T-helper 9 cell (primary cell): Measurements from ENCODE around the gene RNF112.

Experiments used
- DNase-seq: peaks from one replicate; pipeline ENCODE4 v3.0.0-alpha.2; 2020

Gene RNF112

DNA sequence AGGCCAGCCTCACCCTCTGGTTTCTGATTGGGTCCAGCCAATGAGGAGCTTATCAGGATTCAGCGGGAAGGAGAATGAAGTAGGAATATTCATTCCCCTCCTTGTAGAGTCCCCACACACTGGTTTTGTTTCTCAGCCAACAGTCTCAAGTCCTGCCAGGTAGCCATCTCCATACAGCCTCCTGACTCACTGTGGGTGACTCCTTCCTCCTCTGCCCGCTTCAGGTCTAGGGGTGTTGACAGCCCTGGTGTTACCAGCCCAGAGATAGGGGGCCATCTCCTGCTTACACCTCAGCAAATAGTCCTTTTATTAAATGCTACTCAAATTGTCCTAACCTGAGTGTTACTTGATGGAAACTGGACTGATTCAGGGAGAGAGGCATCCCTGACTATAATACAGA is 20.1 kb upstream of the RNF112 start:
- no peak for DNase-seq

DNA sequence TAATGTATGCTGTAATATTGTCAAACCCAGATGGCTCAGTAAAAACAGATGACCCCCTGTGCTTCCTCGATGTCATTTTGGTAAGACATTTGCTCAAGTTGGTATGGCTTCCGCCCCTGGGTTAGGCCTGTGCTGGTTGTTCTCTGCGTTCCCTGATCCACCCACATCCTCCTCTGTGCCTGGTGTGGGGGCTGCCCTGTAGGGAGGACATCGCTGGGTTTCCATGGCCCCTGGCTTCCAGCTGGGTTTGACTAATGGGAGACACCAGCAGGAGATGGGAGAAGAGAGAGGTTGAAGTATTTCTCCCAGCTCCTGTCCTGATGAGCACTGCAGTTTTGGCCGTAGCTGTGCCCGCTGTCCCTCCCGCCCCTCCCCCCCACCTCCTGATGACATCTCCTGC is 19.6 kb upstream of the RNF112 start:
- no peak for DNase-seq

GRCh38 chr17:19392303-19392702 is 18.7 kb upstream of the RNF112 start:
- DNase-seq, result no peak

DNA sequence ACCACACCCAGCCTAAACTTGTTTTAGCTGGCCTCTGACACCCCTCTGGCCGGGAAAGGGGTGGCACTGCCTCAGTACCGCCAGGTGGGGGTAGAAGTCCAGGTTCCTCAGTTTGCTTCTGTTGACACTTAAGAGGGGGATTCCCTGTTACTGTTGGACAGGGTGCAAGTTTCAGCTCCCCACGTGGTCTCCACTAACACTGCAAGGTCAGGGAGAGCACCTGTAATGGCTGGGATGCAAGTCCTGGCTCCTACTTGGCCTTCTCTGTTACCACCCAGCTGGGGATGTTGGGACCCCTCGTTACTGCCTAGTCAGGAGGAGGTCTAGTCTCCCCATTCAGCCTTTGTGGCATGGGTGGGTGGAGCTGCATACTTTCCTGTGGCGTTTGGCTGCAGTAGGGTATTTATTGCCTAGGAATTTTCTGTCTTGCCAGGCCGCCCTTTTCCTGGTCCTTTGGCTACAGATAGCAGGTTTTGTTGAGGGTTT is 13.4 kb upstream of the RNF112 start:
- DNase-seq, result no peak

GRCh38 chr17:19398301-19399181 is 12.5 kb upstream of the RNF112 start:
- no peak for DNase-seq

GRCh38 chr17:19399750-19400450 is 11.1 kb upstream of the RNF112 start:
- no peak for DNase-seq

DNA sequence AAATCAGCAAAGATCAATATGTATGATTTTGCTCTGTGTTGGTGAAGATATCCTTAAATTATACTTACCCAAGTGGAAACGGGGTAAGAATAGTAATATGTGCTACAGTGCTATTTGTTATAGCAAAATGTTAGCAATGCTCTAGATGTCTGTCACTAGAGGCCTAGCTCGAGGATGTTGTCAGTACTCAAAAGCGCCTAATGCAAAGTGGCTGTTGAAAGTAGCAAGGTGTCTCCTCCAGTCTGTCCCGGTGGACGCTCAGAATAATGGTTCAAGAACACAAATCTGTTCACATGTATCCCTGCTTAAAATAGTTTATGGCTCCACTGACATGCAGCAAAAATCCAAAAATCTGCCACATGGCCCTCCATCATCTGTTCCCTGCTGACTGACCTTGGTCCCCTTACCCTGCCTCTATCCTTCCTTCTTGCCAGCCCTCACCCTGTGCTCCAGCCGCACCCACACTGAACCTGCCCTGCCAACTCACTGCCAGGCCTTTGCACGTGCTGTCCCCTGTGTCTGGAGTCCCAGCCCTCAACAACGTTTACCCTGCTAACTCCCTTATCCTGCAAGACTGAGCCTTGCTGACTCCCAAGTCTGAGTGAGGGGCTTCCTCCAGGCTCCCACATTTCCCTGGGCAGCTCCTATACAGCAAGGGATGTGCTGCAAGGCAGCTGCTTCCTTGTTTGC is 9.6 kb upstream of the RNF112 start:
- no peak for DNase-seq

- DNase-seq, result no peak
Observed at GRCh38 chr17:19402171-19402570, 8.9 kb upstream of the RNF112 start.

DNA sequence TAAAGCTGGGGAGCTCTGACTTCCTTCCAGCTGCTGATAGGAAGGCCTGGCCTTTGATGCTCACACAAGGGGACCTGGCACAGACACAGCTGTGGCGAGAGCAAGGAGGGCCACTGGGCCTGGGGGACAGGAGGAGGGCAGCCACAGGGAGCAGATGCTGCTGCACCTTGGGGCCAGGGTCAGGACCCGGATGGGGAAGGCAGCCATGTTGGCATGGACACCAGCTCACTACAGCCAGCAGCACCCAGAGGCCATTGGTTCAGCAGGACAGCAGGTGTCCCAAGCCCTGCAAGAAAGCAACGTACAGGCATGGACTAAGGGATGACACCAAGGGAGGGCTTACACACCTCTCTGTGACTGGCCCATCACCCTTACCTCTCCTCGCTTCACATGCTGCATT is 8.0 kb upstream of the RNF112 start:
- DNase-seq, result no peak

DNA sequence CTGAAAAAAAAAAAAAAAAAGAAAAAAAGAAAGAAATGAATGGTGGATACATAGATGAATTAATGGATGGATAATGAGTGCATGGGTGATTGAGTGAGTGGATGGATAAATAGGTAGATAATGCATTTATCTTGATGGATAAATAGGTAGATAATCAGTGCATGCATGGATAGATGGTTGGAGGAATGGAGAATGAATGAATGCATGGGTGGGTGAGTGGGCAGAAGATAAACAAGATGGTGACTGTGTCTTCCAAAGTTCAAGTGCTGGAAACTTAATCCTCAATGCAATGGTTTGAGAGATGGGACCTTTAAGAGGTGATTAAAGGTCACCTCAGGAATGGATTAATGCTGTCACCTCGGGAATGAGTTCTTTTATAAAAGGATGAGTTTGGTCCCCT is 6.8 kb upstream of the RNF112 start:
- DNase-seq, result no peak

GRCh38 chr17:19405114-19405513 is 5.9 kb upstream of the RNF112 start:
- DNase-seq, result no peak

DNA sequence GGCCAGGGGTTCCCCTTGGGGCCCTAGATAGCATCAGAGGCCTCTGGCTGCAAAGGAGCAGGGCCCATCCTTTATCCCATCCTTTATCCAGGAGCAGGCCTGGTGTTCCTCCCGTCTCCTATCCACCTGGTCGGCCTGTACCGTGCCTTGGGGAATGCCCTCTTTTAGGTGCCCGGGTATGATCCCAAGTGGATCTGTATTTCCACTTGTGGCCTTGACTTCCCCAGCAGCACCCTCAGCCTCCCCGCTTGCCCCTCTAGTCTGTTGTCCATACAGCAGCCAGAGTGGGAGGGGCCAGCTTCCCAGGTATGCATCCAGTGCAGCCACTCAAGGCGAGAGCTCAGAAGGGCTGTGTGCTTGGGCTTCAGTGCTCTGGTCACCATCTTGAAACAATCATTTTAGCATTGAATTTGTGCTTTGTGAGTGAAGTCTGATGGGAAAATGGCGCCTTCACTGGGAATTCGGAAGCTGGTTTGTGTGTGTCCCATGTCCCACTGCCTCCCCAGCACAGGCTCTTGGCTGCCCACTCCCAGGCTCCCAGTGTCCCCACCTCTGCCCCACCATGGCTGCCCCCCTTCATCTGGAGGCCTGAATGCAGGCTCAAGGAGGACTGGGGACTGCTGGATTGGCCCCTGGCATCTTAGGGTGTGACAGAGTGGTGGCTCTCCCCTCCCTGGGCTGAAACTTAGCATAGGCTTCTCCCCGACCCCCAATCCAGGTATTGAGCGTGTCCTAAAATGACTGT is 3.3 kb upstream of the RNF112 start:
- no peak for DNase-seq

GRCh38 chr17:19408346-19408710 is 2.7 kb upstream of the RNF112 start:
- no peak for DNase-seq

GRCh38 chr17:19409066-19409465 is 2.0 kb upstream of the RNF112 start:
- DNase-seq, result no peak

DNA sequence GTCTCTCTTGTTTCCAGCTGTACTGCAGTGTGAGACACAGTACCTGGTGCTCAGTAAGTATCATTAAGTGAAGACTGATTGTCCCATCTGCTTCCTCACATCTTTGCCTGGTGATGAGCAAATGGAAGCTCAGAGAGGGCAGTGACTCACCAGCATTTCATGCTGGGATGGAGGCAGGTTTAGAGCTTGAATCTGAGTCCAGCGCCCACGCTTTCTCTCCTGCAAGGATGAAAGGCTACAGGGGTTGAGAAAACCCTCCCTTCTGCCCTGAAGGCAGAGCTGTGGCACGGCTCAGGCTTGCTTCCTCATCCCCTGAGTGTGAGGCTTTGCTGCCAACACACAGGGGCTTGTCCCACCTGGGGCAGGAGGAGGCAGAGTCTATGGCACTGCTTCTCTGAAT is 1.5 kb upstream of the RNF112 start:
- DNase-seq, result no peak

GRCh38 chr17:19410091-19410490 is 941 bp upstream of the RNF112 start:
- no peak for DNase-seq

DNA sequence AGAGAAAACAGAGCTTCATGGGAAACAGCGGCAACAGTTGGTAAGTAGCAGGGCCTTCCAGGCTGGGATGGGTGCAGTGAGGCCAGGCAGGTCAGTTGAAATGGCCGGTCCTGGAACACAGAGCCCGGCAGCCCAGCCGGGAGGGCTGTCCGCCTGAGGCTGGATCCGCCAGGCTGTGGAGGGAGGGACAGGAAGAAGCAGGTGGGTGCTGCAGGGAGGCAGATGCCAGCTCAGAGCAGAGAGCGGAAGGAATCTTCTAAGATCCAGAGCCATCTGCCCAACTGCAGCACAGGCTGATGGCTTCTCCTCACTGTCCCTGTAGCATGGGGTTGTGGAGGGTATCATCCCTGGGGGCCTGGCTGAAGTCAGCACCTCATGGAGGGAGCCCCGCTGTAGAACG is 599 bp downstream of the RNF112 start:
- no peak for DNase-seq

DNA sequence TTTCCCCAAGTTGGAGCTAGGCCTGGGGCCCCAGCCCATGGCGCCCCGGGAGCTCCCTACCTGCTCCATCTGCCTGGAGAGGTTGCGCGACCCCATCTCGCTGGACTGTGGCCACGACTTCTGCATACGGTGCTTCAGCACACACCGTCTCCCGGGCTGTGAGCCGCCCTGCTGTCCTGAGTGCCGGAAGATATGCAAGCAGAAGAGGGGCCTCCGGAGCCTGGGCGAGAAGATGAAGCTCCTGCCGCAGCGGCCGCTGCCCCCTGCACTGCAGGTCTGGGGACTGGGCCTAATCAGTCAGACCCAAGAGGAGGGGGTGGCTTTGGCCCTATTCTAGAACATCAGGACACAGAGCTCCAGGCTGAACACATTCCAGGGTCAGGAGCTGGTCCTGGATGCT is 1.5 kb downstream of the RNF112 start:
- no peak for DNase-seq

DNA sequence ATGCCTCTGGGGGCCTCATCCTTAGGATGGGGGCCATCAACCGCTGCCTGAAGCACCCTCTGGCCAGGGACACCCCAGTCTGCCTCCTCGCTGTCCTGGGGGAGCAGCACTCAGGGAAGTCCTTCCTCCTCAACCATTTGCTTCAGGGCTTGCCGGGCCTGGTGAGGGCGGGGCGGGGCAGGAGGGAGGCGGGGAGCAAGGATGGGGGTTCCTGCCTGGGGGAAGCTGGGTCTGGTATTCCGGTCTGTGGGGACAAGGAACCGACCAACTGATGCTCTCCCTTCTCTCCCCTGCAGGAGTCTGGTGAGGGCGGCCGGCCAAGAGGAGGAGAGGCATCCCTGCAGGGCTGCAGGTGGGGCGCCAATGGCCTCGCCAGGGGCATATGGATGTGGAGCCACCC is 2.0 kb downstream of the RNF112 start:
- DNase-seq, result no peak

- DNase-seq, result no peak
Observed at GRCh38 chr17:19413761-19414160, 2.7 kb downstream of the RNF112 start.

- no peak for DNase-seq
Observed at GRCh38 chr17:19414396-19415280, 3.6 kb downstream of the RNF112 start.

- no peak for DNase-seq
Observed at GRCh38 chr17:19415311-19415710, 4.3 kb downstream of the RNF112 start.
